ENCODE measurements around the gene VTI1A.

DNA sequence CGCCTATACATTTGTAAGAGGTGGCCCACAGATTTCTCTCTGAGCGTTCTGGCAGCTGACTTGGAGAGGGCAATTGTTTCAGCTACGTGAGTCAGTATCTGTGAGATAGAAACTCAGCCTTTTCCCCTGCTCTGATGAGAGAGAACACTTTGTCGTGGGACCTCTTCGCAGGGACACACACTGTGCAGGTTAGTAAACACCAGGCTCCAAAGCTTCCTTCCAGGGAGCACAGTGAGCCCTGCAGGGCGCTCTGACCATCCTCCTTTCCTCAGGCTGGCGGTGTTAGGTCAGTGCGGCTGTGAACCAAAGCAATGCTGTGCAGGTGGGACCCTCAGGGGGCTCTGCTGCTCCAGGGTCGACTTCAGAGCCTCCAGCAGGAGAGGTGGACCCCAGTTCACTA lies 350.8 kb downstream of the VTI1A start:
- TF ChIP-seq, protein P1, sequence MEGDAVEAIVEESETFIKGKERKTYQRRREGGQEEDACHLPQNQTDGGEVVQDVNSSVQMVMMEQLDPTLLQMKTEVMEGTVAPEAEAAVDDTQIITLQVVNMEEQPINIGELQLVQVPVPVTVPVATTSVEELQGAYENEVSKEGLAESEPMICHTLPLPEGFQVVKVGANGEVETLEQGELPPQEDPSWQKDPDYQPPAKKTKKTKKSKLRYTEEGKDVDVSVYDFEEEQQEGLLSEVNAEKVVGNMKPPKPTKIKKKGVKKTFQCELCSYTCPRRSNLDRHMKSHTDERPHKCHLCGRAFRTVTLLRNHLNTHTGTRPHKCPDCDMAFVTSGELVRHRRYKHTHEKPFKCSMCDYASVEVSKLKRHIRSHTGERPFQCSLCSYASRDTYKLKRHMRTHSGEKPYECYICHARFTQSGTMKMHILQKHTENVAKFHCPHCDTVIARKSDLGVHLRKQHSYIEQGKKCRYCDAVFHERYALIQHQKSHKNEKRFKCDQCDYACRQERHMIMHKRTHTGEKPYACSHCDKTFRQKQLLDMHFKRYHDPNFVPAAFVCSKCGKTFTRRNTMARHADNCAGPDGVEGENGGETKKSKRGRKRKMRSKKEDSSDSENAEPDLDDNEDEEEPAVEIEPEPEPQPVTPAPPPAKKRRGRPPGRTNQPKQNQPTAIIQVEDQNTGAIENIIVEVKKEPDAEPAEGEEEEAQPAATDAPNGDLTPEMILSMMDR (IDR thresholded peaks at IDR 0.05) = no peak
- no peak for TF ChIP-seq POLR2A (IDR thresholded peaks at IDR 0.05)

Data from uterus (tissue), 2 donors.